ENCODE data around the gene SOBP.

- TF ChIP-seq CTCF (IDR thresholded peaks at IDR 0.05), result no peak
- TF ChIP-seq POLR2AphosphoS5 (IDR thresholded peaks at IDR 0.05), result no peak
Observed at GRCh38 chr6:107488875-107489635, 862 bp upstream of the SOBP start.
